ENCODE measurements around the gene NDUFAF8. TPM values are rescaled to one million over a fixed set of nuclear protein-coding genes. Genes with fewer than 3 reads are reported as not detected.

NDUFAF8 gene
- total RNA-seq, 4 donors from 2014 or later, result 22.0 to 67.0 (median 34.3) TPM

DNA sequence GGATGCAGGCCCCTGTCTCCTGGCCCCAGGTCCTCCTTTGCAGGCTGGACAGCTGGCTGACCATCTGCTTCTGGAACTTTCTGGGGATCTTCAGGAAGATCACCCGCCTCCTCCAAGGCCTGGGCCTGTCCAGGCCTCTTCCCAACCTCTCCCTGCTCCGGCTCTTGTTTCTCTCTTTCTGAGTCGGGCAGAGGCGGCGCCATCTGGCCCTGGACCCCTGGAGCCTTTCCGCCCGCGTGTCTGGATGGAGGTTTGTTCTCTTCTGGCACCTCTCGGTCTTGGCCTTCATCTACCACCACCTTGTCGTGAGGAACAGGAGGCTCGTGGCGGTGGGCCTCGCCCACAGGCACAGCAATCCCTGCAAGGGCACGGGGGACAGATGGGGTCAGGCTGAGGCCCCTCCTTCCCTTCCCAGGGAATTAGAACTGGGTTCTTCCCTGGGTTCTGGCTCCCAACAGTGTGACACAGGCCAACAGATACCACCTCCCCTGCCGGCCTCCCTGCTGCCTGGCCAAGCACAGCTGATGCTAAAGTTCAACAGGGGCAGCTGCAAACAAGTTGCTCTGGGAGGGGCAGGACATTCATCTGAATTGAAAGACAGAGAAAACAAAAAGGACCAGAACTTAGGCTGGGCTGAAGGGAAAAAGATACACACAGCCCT lies 13.3 kb downstream of the NDUFAF8 start:
- no peaks in the 10 kb centered on the region for H3K9me3 ChIP-seq
- intact Hi-C loops (cut with DNase I), result loop anchor here (5.0 kb wide), 1 partner anchor 230 kb away; no protein-coding TSS in a partner anchor
- no peak overlapping the region for H3K27ac ChIP-seq
- TF ChIP-seq, protein P1, sequence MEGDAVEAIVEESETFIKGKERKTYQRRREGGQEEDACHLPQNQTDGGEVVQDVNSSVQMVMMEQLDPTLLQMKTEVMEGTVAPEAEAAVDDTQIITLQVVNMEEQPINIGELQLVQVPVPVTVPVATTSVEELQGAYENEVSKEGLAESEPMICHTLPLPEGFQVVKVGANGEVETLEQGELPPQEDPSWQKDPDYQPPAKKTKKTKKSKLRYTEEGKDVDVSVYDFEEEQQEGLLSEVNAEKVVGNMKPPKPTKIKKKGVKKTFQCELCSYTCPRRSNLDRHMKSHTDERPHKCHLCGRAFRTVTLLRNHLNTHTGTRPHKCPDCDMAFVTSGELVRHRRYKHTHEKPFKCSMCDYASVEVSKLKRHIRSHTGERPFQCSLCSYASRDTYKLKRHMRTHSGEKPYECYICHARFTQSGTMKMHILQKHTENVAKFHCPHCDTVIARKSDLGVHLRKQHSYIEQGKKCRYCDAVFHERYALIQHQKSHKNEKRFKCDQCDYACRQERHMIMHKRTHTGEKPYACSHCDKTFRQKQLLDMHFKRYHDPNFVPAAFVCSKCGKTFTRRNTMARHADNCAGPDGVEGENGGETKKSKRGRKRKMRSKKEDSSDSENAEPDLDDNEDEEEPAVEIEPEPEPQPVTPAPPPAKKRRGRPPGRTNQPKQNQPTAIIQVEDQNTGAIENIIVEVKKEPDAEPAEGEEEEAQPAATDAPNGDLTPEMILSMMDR (IDR thresholded peaks at IDR 0.05), result no peak
- TF ChIP-seq POLR2A (IDR thresholded peaks at IDR 0.05), result no peak
- peaks cover 8 to 50% (median 14%) of the 10 kb centered on the region in 3 donors for H3K36me3 ChIP-seq
- DNase-seq, result no peak
- 86 to 87% methylated on average over 8 to 9 of the region's 15 CpGs for WGBS, 2 donors
- H3K27me3 ChIP-seq, result no peaks in the 10 kb centered on the region
- H3K4me3 ChIP-seq, result no peak overlapping the region
- peaks cover 13 to 38% (median 22%) of the 10 kb centered on the region in 3 donors for H3K4me1 ChIP-seq

DNA sequence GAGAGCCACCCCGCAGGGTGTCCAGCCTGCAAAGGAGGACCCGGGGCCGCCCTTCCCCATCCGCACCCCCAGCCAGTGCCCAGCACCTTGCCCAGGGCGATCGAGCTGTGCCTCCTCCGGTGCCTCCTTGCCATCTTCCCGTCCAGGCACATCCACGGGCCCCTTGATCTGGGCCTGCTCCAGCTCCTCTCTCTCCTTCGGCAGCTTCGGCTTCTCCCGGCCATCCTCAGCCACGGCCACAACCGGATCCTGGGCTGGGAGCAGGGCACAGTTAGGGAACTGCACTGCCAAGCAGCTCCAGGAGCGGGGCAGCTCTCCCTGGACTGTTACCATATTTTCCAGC lies 13.8 kb downstream of the NDUFAF8 start:
- 75 to 85% methylated on average over 6 to 10 of the region's 15 CpGs for WGBS, 2 donors
- intact Hi-C loops (cut with DNase I), result loop anchor here (5.0 kb wide), 1 partner anchor 229 kb away; no protein-coding TSS in a partner anchor

DNA sequence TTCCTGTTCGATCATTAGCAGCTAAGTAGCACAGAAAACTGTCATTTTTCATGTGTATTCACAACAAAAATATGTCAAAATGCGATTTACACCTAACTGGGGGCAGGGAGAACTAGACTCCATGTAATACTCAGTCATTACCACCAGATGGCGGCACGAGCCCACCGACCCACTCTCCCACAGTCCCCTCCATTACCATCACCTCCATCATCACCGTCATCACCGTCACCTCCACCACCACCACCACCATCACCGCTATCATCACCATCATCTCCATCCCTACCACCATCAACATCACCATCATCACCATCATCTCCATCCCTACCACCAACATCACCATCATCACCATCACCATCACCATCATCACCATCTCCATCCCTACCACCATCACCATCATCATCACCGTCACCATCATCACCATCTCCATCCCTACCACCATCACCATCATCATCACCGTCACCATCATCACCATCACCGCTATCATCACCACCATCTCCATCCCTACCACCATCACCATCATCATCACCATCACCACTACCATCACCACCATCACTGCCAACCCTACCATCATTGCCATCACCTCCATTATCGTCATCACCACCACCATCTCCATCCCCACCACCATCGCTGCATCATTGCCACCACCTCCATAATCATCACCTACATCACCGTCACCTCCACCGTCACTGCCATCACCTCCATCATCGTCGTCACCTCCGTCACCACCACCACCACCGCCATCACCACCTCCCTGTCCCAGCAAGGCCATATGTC lies 14.4 kb downstream of the NDUFAF8 start:
- no peak overlapping the region for H3K4me3 ChIP-seq
- TF ChIP-seq POLR2A (IDR thresholded peaks at IDR 0.05), result no peak
- TF ChIP-seq, protein P1 (IDR thresholded peaks at IDR 0.05), result peak; percentile 71 to 90 (median 84)
- no peaks in the 10 kb centered on the region for H3K9me3 ChIP-seq
- H3K36me3 ChIP-seq, result peaks cover 11 to 61% (median 15%) of the 10 kb centered on the region in 3 donors
- peaks cover 13 to 38% (median 22%) of the 10 kb centered on the region in 3 donors for H3K4me1 ChIP-seq
- 59 to 62% methylated on average over 18 to 19 of the region's 19 CpGs for WGBS, 2 donors
- peak overlapping the region in 1 of 4 donors; percentile 83 for H3K27ac ChIP-seq
- no peak for DNase-seq
- no peaks in the 10 kb centered on the region for H3K27me3 ChIP-seq
- intact Hi-C loops (cut with DNase I), result loop anchor here (5.0 kb wide), 1 partner anchor 229 kb away; no protein-coding TSS in a partner anchor

More for the DNA sequence above, 13.8 kb downstream of the NDUFAF8 start:
- no peak overlapping the region for H3K4me3 ChIP-seq
- H3K4me1 ChIP-seq, result peaks cover 13 to 38% (median 22%) of the 10 kb centered on the region in 3 donors
- H3K27ac ChIP-seq, result no peak overlapping the region
- no peak for DNase-seq
- no peaks in the 10 kb centered on the region for H3K27me3 ChIP-seq
- H3K36me3 ChIP-seq, result peaks cover 8 to 55% (median 14%) of the 10 kb centered on the region in 3 donors
- TF ChIP-seq, protein P1 (IDR thresholded peaks at IDR 0.05), result no peak
- no peak for TF ChIP-seq POLR2A (IDR thresholded peaks at IDR 0.05)
- no peaks in the 10 kb centered on the region for H3K9me3 ChIP-seq

DNA sequence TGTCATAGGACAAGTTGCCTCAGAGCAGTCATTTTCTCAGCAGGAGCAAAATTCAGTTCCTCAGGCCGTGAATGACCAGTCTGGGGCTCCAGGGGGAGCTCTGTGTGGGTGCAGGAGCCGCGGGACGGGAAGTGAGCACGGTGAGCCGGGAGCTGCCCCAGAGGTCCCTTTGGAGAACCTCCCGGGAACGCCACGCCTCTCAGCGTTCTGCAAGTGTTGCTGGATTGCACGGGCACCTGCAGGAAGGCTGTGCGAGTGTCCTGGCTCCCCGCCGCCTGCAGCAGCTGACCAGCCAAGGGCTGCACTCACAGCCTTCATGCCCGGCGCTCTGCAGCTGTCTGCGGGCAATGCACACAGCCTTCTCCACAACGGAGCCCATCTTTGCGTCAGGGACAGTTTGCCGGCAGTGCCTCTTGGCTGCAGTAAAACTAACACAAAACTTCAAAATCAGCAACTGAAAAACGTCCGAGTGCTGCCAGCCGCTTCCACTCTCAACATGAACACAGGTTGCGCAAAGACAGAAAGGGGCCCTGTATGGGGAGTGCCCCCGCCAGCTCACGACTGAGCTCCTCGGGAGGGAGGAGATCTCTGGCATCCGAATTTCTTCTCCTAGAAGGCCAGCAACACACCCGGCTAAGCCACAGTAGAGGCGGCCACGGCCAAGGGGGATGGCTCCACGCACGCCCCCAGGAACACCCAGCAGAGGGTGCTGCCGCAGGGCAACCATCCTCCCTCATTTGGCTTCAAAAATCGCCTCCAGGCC lies 16.0 kb downstream of the NDUFAF8 start:
- WGBS, 2 donors, result 22 to 27% methylated on average over 9 to 11 of the region's 35 CpGs
- peak in 1 of 4 donors; percentile 8 for TF ChIP-seq POLR2A (IDR thresholded peaks at IDR 0.05)
- TF ChIP-seq, protein P1 (IDR thresholded peaks at IDR 0.05), result peak in 5 of 6 experiments; percentile 39 to 54 (median 44)
- no peaks in the 10 kb centered on the region for H3K27me3 ChIP-seq
- no peaks in the 10 kb centered on the region for H3K9me3 ChIP-seq
- peaks cover 24 to 68% (median 25%) of the 10 kb centered on the region in 3 donors for H3K36me3 ChIP-seq
- H3K4me1 ChIP-seq, result peaks cover 13 to 38% (median 22%) of the 10 kb centered on the region in 3 donors
- peak overlapping the region in 2 of 4 donors; percentile 1 to 38 for H3K4me3 ChIP-seq
- intact Hi-C loops (cut with DNase I), result loop anchor here (5.0 kb wide), 1 partner anchor 227 kb away; no protein-coding TSS in a partner anchor
- DNase-seq, result no peak
- peak overlapping the region; percentile 36 to 83 (median 62) for H3K27ac ChIP-seq

All from esophagus squamous epithelium (tissue), 5 donors.